ENCODE results near the gene USP21. TPM values are rescaled to one million over a fixed set of nuclear protein-coding genes. Genes with fewer than 3 reads are reported as not detected.

USP21 gene
- total and polyA plus RNA-seq, 9 donors = 16.7 to 41.9 (median 36.2) TPM

- H3K27me3 ChIP-seq = no peaks in the 10 kb centered on the region
- intact Hi-C loops (cut with DNase I) = no loop called here
- H3K36me3 ChIP-seq = no peaks in the 10 kb centered on the region
- peak; percentile 88 to 97 (median 94) for DNase-seq
- WGBS, 3 donors = 2% methylated on average over 48 to 50 of the region's 50 CpGs
- H3K4me3 ChIP-seq = peak within 1 kb of the TSS; percentile 87
- H3K27ac ChIP-seq = peak within 1 kb of the TSS; percentile 87 to 91
- H3K9me3 ChIP-seq = no peaks in the 10 kb centered on the region
- peaks cover 6% of the 10 kb centered on the region for H3K4me1 ChIP-seq (ENCODE audit: insufficient read depth)
- peak; percentile 90 for TF ChIP-seq POLR2A (IDR thresholded peaks at IDR 0.05)
- TF ChIP-seq CTCF (IDR thresholded peaks at IDR 0.05) = no peak
- no peak for TF ChIP-seq EP300 (IDR thresholded peaks at IDR 0.05)
These were observed 18.0 kb downstream of the USP21 start, which contains the start of gene B4GALT3 for GRCh38 chr1:161177112-161177935. Gene B4GALT3 (minus strand): TSS chr1:161177507. CDS start chr1:161176060, 1,447 bp downstream.

- Histone ChIP-seq H3K27ac (peak overlapping the region; percentile 87 to 91), H3K9me3 (no peaks in the 10 kb centered on the region), H3K36me3 (no peaks in the 10 kb centered on the region), H3K27me3 (no peaks in the 10 kb centered on the region), H3K4me1 (ENCODE audit: insufficient read depth) (peaks cover 6% of the 10 kb centered on the region), H3K4me3 (peak overlapping the region; percentile 87)
- DNase-seq = peak in 1 of 5 donors; percentile 44
- 31 to 43% (median 31%) methylated on average over 9 of the region's 9 CpGs for WGBS, 3 donors
- no peak for TF ChIP-seq POLR2A (IDR thresholded peaks at IDR 0.05)
- TF ChIP-seq EP300 (IDR thresholded peaks at IDR 0.05) = no peak
- no peak for TF ChIP-seq CTCF (IDR thresholded peaks at IDR 0.05)
- intact Hi-C loops (cut with DNase I) = no loop called here
These were observed 18.6 kb downstream of the USP21 start for GRCh38 chr1:161177936-161178244.

- 90 to 96% (median 94%) methylated on average over 3 of the region's 3 CpGs for WGBS, 3 donors
- no peak for DNase-seq
- Histone ChIP-seq H3K4me1 (ENCODE audit: insufficient read depth) (peaks cover 6% of the 10 kb centered on the region), H3K27ac (no peak overlapping the region), H3K4me3 (no peak overlapping the region), H3K9me3 (no peaks in the 10 kb centered on the region), H3K27me3 (no peaks in the 10 kb centered on the region), H3K36me3 (no peaks in the 10 kb centered on the region)
- TF ChIP-seq POLR2A (IDR thresholded peaks at IDR 0.05) (no peak), CTCF (IDR thresholded peaks at IDR 0.05) (no peak), EP300 (IDR thresholded peaks at IDR 0.05) (no peak)
- intact Hi-C loops (cut with DNase I) = no loop called here
These were observed 20.4 kb downstream of the USP21 start for GRCh38 chr1:161179698-161180097.

GRCh38 chr1:161180639-161181038, 21.3 kb downstream of the USP21 start:
- H3K27me3 ChIP-seq = no peaks in the 10 kb centered on the region
- H3K27ac ChIP-seq = no peak overlapping the region
- no peak overlapping the region for H3K4me3 ChIP-seq
- H3K4me1 ChIP-seq (ENCODE audit: insufficient read depth) = peaks cover 8% of the 10 kb centered on the region
- no peak for DNase-seq
- H3K36me3 ChIP-seq = no peaks in the 10 kb centered on the region
- intact Hi-C loops (cut with DNase I) = no loop called here
- H3K9me3 ChIP-seq = no peaks in the 10 kb centered on the region
- WGBS, 3 donors = 57 to 69% (median 68%) methylated on average over 1 of the region's 1 CpG
- TF ChIP-seq POLR2A (IDR thresholded peaks at IDR 0.05) = no peak
- no peak for TF ChIP-seq CTCF (IDR thresholded peaks at IDR 0.05)
- TF ChIP-seq EP300 (IDR thresholded peaks at IDR 0.05) = no peak

Measured in ovary (tissue), 9 donors.